ENCODE measurements around the gene SLC5A2. TPM values are rescaled to one million over a fixed set of nuclear protein-coding genes. Genes with fewer than 3 reads are reported as not detected.

The SLC5A2 gene
- total RNA-seq, 4 donors from 2014 or later = 0.83 to 2.4 TPM; not detected in 2

- Histone ChIP-seq H3K9me3 (no peaks in the 10 kb centered on the region), H3K27ac (no peak overlapping the region), H3K4me1 (peaks cover 0 to 4% of the 10 kb centered on the region in 2 donors), H3K4me3 (no peak overlapping the region), H3K36me3 (no peaks in the 10 kb centered on the region), H3K27me3 (no peaks in the 10 kb centered on the region)
- DNase-seq = no peak
- TF ChIP-seq CTCF (IDR thresholded peaks at IDR 0.05) = no peak
- TF ChIP-seq POLR2A (IDR thresholded peaks at IDR 0.05) = no peak
- intact Hi-C loops (cut with DNase I; ENCODE audit: low total_unique reads) = no loop called here
Measured at GRCh38 chr16:31513126-31513525, 30.2 kb downstream of the SLC5A2 start.

GRCh38 chr16:31513884-31514283, 31.0 kb downstream of the SLC5A2 start:
- no peaks in the 10 kb centered on the region for H3K9me3 ChIP-seq
- H3K4me1 ChIP-seq = peaks cover 0 to 4% of the 10 kb centered on the region in 2 donors
- H3K4me3 ChIP-seq = no peak overlapping the region
- H3K36me3 ChIP-seq = no peaks in the 10 kb centered on the region
- no peak overlapping the region for H3K27ac ChIP-seq
- TF ChIP-seq CTCF (IDR thresholded peaks at IDR 0.05) (no peak), POLR2A (IDR thresholded peaks at IDR 0.05) (no peak)
- no peaks in the 10 kb centered on the region for H3K27me3 ChIP-seq
- DNase-seq = no peak
- intact Hi-C loops (cut with DNase I; ENCODE audit: low total_unique reads) = no loop called here

- intact Hi-C loops (cut with DNase I; ENCODE audit: low total_unique reads) = no loop called here
- Histone ChIP-seq H3K4me1 (no peaks in the 10 kb centered on the region), H3K4me3 (no peak overlapping the region), H3K36me3 (no peaks in the 10 kb centered on the region), H3K9me3 (no peaks in the 10 kb centered on the region), H3K27me3 (no peaks in the 10 kb centered on the region), H3K27ac (no peak overlapping the region)
- no peak for DNase-seq
- TF ChIP-seq CTCF (IDR thresholded peaks at IDR 0.05) = no peak
- TF ChIP-seq POLR2A (IDR thresholded peaks at IDR 0.05) = no peak
Measured at GRCh38 chr16:31517800-31518402, 35.0 kb downstream of the SLC5A2 start.

- H3K36me3 ChIP-seq = no peaks in the 10 kb centered on the region
- no peaks in the 10 kb centered on the region for H3K4me1 ChIP-seq
- H3K9me3 ChIP-seq = no peaks in the 10 kb centered on the region
- no peak for TF ChIP-seq POLR2A (IDR thresholded peaks at IDR 0.05)
- no peak for TF ChIP-seq CTCF (IDR thresholded peaks at IDR 0.05)
- intact Hi-C loops (cut with DNase I; ENCODE audit: low total_unique reads) = no loop called here
- no peak overlapping the region for H3K27ac ChIP-seq
- H3K4me3 ChIP-seq = no peak overlapping the region
- H3K27me3 ChIP-seq = no peaks in the 10 kb centered on the region
- DNase-seq = no peak
Measured at GRCh38 chr16:31519759-31520431, 37.0 kb downstream of the SLC5A2 start.

GRCh38 chr16:31521368-31521767, 38.4 kb downstream of the SLC5A2 start:
- Histone ChIP-seq H3K27ac (no peak overlapping the region), H3K4me3 (no peak overlapping the region), H3K36me3 (no peaks in the 10 kb centered on the region), H3K27me3 (no peaks in the 10 kb centered on the region), H3K9me3 (no peaks in the 10 kb centered on the region), H3K4me1 (no peaks in the 10 kb centered on the region)
- intact Hi-C loops (cut with DNase I; ENCODE audit: low total_unique reads) = no loop called here
- TF ChIP-seq POLR2A (IDR thresholded peaks at IDR 0.05) = no peak
- no peak for TF ChIP-seq CTCF (IDR thresholded peaks at IDR 0.05)
- no peak for DNase-seq

Measured in uterus (tissue), 4 donors.